Gastroesophageal sphincter (tissue), 3 donors: ENCODE results near the gene MAP7.
A peak's percentile ranks its signal among the peaks of the same experiment; 100 is the strongest.

ENCODE experiments used
- CTCF ChIP-seq, 4 experiments: fragments of 200-600 bp in 2 of 4; fragments of 450-650 bp in 2 of 4; sonication (generic) in 1 of 4; IDR thresholded peaks; one replicate each; pipeline ENCODE4 v1.5.1; 2017 to 2019; ENCODE audit warnings: antibody characterized with exemption in 4 of 4, mild to moderate bottlenecking in 2 of 4, moderate library complexity in 2 of 4
- EP300 ChIP-seq: sonication (generic); formaldehyde crosslinking; IDR thresholded peaks from one replicate; pipeline ENCODE4 v1.6.1; 2017; ENCODE audit warnings: antibody characterized with exemption, mild to moderate bottlenecking
- POLR2A ChIP-seq, 2 donors: fragments of 450-650 bp; IDR thresholded peaks; one replicate each; pipeline ENCODE4 v1.6.1; 2017; ENCODE audit warnings: antibody characterized with exemption in 2 of 2, mild to moderate bottlenecking in 2 of 2, moderate library complexity in 1 of 2
- POLR2AphosphoS5 ChIP-seq: sonication (generic); formaldehyde crosslinking; IDR thresholded peaks from one replicate; pipeline ENCODE4 v1.6.1; 2017; ENCODE audit warnings: antibody characterized with exemption

GRCh38 chr6:136547336-136547735 is 2.9 kb downstream of the MAP7 start:
- TF ChIP-seq POLR2AphosphoS5, result no peak
- no peak for TF ChIP-seq POLR2A (IDR thresholded peaks at IDR 0.05)
- peak in 3 of 4 experiments; percentile 13 to 41 (median 22) for TF ChIP-seq CTCF (IDR thresholded peaks at IDR 0.05)
- no peak for TF ChIP-seq EP300
